ENCODE data around the gene KCND3. TPM values are rescaled to one million over a fixed set of nuclear protein-coding genes. Genes with fewer than 3 reads are reported as not detected.
"Not testable (repeated sequence)": the region's sequence is repeated elsewhere in the genome, so short reads cannot be mapped to it uniquely, and the experiment has no call there.

KCND3 gene
- total and polyA plus RNA-seq, 4 donors: 1.0 to 27.1 (median 6.1) TPM

DNA sequence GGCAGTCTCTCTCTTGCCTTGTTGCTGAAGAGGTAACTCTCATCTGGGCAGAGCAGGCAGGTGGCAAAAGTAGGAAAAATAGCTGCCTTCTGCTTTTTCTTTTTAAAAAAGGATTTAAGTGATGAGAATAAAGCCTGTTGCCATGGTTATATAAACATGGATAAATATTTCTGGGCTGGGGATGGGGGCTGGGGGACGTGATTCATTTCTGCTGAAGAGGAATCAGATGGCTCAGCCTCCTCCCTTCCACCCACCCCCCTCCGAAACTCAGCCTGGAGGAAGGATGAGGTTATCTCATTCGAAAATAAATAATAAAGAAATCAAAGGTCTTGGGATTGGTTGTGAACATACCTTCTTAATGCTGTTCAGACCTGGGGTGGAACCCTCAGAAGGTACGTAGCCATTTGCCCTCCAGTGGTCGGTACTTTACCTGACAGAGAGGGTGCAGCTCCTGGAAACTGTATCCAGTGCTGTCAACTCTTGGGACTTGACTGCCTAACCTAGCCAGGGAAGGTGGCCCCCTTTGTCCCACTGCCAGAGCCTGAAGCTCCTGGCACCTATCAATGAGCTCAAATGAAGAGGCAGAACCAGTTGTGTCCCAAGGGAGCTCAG lies 246.4 kb downstream of the KCND3 start:
- WGBS: 85% methylated on average over 5 of the region's 5 CpGs
- no peak overlapping the region for H3K9ac ChIP-seq (ENCODE audit: low read depth in 1 of 2, low read length in 2 of 2)
- DNase-seq (ENCODE audit: low spot score): no peak

DNA sequence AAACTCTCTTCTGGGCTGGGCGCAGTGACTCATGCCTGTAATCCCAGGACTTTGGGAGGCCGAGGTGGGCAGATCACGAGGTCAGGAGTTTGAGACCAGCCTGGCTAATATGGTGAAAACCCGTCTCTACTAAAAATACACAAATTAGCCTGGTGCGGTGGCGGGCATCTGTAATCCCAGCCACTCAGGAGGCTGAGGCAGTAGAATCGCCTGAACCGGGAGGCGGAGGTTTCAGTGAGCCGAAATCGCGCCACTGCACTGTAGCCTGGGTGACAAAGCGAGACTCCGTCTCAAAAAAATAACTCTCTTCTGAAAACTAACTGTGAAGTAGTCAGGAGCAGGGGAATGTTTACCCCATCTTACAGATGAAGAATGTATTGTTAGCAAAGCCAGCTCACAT lies 247.2 kb downstream of the KCND3 start:
- H3K9ac ChIP-seq (ENCODE audit: low read depth in 1 of 2, low read length in 2 of 2); DNase-seq (ENCODE audit: low spot score); H3K36me3 ChIP-seq (ENCODE audit: control insufficient read depth in 4 of 4, insufficient read depth in 3 of 4, low read depth in 1 of 4, low read length in 3 of 4); H3K4me3 ChIP-seq (ENCODE audit: low read depth in 1 of 3, low read length in 3 of 3); H3K27ac ChIP-seq (ENCODE audit: low read depth in 1 of 2, low read length in 2 of 2); H3K27me3 ChIP-seq (ENCODE audit: control insufficient read depth in 4 of 4, insufficient read depth in 4 of 4, low read length in 3 of 4); H3K9me3 ChIP-seq (ENCODE audit: control insufficient read depth in 4 of 4, low read length in 3 of 4): not testable (repeated sequence)
- 96% methylated on average over 14 of the region's 14 CpGs for WGBS
- peaks cover 7 to 24% (median 17%) of the 10 kb centered on the region in 4 donors for H3K4me1 ChIP-seq (ENCODE audit: control insufficient read depth in 4 of 4, insufficient read depth in 4 of 4, low read length in 3 of 4)

More for the DNA sequence above, 246.4 kb downstream of the KCND3 start:
- no peak overlapping the region for H3K4me3 ChIP-seq (ENCODE audit: low read depth in 1 of 3, low read length in 3 of 3)
- no peaks in the 10 kb centered on the region for H3K36me3 ChIP-seq (ENCODE audit: control insufficient read depth in 4 of 4, insufficient read depth in 3 of 4, low read depth in 1 of 4, low read length in 3 of 4)
- H3K4me1 ChIP-seq (ENCODE audit: control insufficient read depth in 4 of 4, insufficient read depth in 4 of 4, low read length in 3 of 4): peaks cover 7 to 24% (median 17%) of the 10 kb centered on the region in 4 donors
- no peaks in the 10 kb centered on the region for H3K9me3 ChIP-seq (ENCODE audit: control insufficient read depth in 4 of 4, low read length in 3 of 4)
- no peaks in the 10 kb centered on the region for H3K27me3 ChIP-seq (ENCODE audit: control insufficient read depth in 4 of 4, insufficient read depth in 4 of 4, low read length in 3 of 4)
- no peak overlapping the region for H3K27ac ChIP-seq (ENCODE audit: low read depth in 1 of 2, low read length in 2 of 2)
- TF ChIP-seq ZBTB33 (IDR thresholded peaks at IDR 0.05): no peak
- TF ChIP-seq TAF1 (conservative IDR thresholded peaks at IDR 0.05): no peak
- TF ChIP-seq EGR1 (IDR thresholded peaks at IDR 0.05; ENCODE audit: low read depth in 2 of 2): no peak
- TF ChIP-seq HNF4A (conservative IDR thresholded peaks at IDR 0.05): no peak
- no peak for TF ChIP-seq GABPA (IDR thresholded peaks at IDR 0.05 in 1 of 2, conservative IDR thresholded peaks at IDR 0.05 in 1 of 2)
- TF ChIP-seq ATF3 (IDR thresholded peaks at IDR 0.05): no peak

GRCh38 chr1:111739925-111740765 lies 249.3 kb downstream of the KCND3 start:
- 2% methylated on average over 63 of the region's 63 CpGs for WGBS
- Histone ChIP-seq H3K9ac (ENCODE audit: low read depth in 1 of 2, low read length in 2 of 2) (peak overlapping the region; percentile 49 to 56), H3K27ac (ENCODE audit: low read depth in 1 of 2, low read length in 2 of 2) (peak overlapping the region; percentile 64 to 73), H3K9me3 (ENCODE audit: control insufficient read depth in 4 of 4, low read length in 3 of 4) (no peaks in the 10 kb centered on the region), H3K4me1 (ENCODE audit: control insufficient read depth in 4 of 4, insufficient read depth in 4 of 4, low read length in 3 of 4) (peaks cover 7 to 30% (median 17%) of the 10 kb centered on the region in 4 donors), H3K36me3 (ENCODE audit: control insufficient read depth in 4 of 4, insufficient read depth in 3 of 4, low read depth in 1 of 4, low read length in 3 of 4) (no peaks in the 10 kb centered on the region), H3K27me3 (ENCODE audit: control insufficient read depth in 4 of 4, insufficient read depth in 4 of 4, low read length in 3 of 4) (no peaks in the 10 kb centered on the region), H3K4me3 (ENCODE audit: low read depth in 1 of 3, low read length in 3 of 3) (peak overlapping the region; percentile 60 to 80 (median 77))
- peak; percentile 53 for DNase-seq (ENCODE audit: low spot score)
- TF ChIP-seq CTCF (IDR thresholded peaks at IDR 0.05; ENCODE audit: low read depth, low read length, missing input control): no peak
- no peak for TF ChIP-seq HNF4G (IDR thresholded peaks at IDR 0.05)
- no peak for TF ChIP-seq EGR1 (IDR thresholded peaks at IDR 0.05; ENCODE audit: low read depth in 2 of 2)
- TF ChIP-seq JUND (IDR thresholded peaks at IDR 0.05): no peak
- no peak for TF ChIP-seq ZBTB33 (IDR thresholded peaks at IDR 0.05)
- no peak for TF ChIP-seq HNF4A (conservative IDR thresholded peaks at IDR 0.05)
- TF ChIP-seq NR2F2 (IDR thresholded peaks at IDR 0.05): no peak
- TF ChIP-seq ATF3 (IDR thresholded peaks at IDR 0.05): no peak
- TF ChIP-seq FOXA2 (IDR thresholded peaks at IDR 0.05): no peak
- no peak for TF ChIP-seq YY1 (IDR thresholded peaks at IDR 0.05)
- TF ChIP-seq RXRA (IDR thresholded peaks at IDR 0.05): no peak
- TF ChIP-seq SP1 (IDR thresholded peaks at IDR 0.05): no peak
- no peak for TF ChIP-seq GABPA (IDR thresholded peaks at IDR 0.05 in 1 of 2, conservative IDR thresholded peaks at IDR 0.05 in 1 of 2)
- no peak for TF ChIP-seq TAF1 (conservative IDR thresholded peaks at IDR 0.05)
- TF ChIP-seq FOXA1 (IDR thresholded peaks at IDR 0.05): no peak
